Mesenchymal stem cell (in vitro differentiated cells and primary cell): Measurements from ENCODE around the gene CLCN5.

ENCODE experiments used
- DNase-seq: peaks from one replicate; pipeline ENCODE4 v3.0.0-alpha.2; 2013
- H2AFZ ChIP-seq: one replicate; pipeline ENCODE4 v1.6.1; 2013; ENCODE audit warnings: low read depth, mild to moderate bottlenecking, control low read depth, inconsistent platforms, low read length, moderate library complexity
- H2AK5ac ChIP-seq: 2 replicates; pipeline ENCODE4 v1.6.1; 2013; ENCODE audit warnings: low read length, moderate library complexity, mild to moderate bottlenecking, inconsistent platforms; ENCODE audit not compliant: severe bottlenecking
- H2BK120ac ChIP-seq: one replicate; pipeline ENCODE4 v1.6.1; 2013; ENCODE audit warnings: low read depth, mild to moderate bottlenecking, inconsistent platforms, low read length, moderate library complexity
- H2BK12ac ChIP-seq, 2 experiments: one replicate each; pipeline ENCODE4 v1.6.1; 2013; ENCODE audit warnings: inconsistent platforms in 2 of 2, low read length in 2 of 2, mild to moderate bottlenecking in 2 of 2, moderate library complexity in 2 of 2, control low read depth in 1 of 2
- H2BK15ac ChIP-seq: one replicate; pipeline ENCODE4 v1.6.1; 2013; ENCODE audit warnings: mild to moderate bottlenecking, low read depth, inconsistent platforms; ENCODE audit not compliant: poor library complexity, severe bottlenecking
- H2BK5ac ChIP-seq: 2 replicates; pipeline ENCODE4 v1.6.1; 2013; ENCODE audit warnings: low read depth, mild to moderate bottlenecking, low read length, control low read depth, inconsistent platforms; ENCODE audit not compliant: poor library complexity, severe bottlenecking
- H3K14ac ChIP-seq, 2 experiments: one replicate each; pipeline ENCODE4 v1.6.1; 2013; ENCODE audit warnings: inconsistent platforms in 2 of 2, low read length in 2 of 2, control low read depth in 1 of 2, mild to moderate bottlenecking in 1 of 2, moderate library complexity in 1 of 2
- H3K18ac ChIP-seq, 2 experiments: one replicate each; pipeline ENCODE4 v1.6.1; 2013; ENCODE audit warnings: inconsistent platforms in 2 of 2, low read length in 2 of 2, control low read depth in 1 of 2, low read depth in 1 of 2, mild to moderate bottlenecking in 1 of 2
- H3K23ac ChIP-seq, 2 experiments: one replicate each; pipeline ENCODE4 v1.6.1; 2013; ENCODE audit warnings: inconsistent platforms in 2 of 2, low read length in 2 of 2, mild to moderate bottlenecking in 2 of 2, moderate library complexity in 2 of 2, control low read depth in 1 of 2
- H3K27ac ChIP-seq: 2 replicates; pipeline ENCODE4 v1.5.1; 2013; ENCODE audit warnings: mild to moderate bottlenecking, moderate library complexity, low read length, control low read depth, inconsistent platforms; ENCODE audit not compliant: poor library complexity, severe bottlenecking
- H3K27me3 ChIP-seq, 2 experiments: 2 replicates each; pipeline versions ENCODE4 v1.6.1 to v1.7.0; 2013; ENCODE audit warnings: low read length in 2 of 2, mild to moderate bottlenecking in 2 of 2, moderate library complexity in 2 of 2, control low read depth in 1 of 2, inconsistent platforms in 1 of 2; ENCODE audit not compliant: control insufficient read depth in 1 of 2, insufficient read depth in 1 of 2
- H3K36me3 ChIP-seq, 2 experiments: 2 replicates each; pipeline versions ENCODE4 v1.6.1 to v1.7.0; 2013; ENCODE audit warnings: low read length in 2 of 2, control low read depth in 1 of 2, inconsistent platforms in 1 of 2, low read depth in 1 of 2, mild to moderate bottlenecking in 1 of 2; ENCODE audit not compliant: insufficient read depth in 2 of 2, control insufficient read depth in 1 of 2
- H3K4ac ChIP-seq, 2 experiments: one replicate each; pipeline ENCODE4 v1.6.1; 2013; ENCODE audit warnings: inconsistent platforms in 2 of 2, low read length in 2 of 2, mild to moderate bottlenecking in 2 of 2, moderate library complexity in 2 of 2, control low read depth in 1 of 2, low read depth in 1 of 2
- H3K4me1 ChIP-seq: 2 replicates; pipeline ENCODE4 v1.6.1; 2013; ENCODE audit warnings: low read depth, low read length, control low read depth; ENCODE audit not compliant: control insufficient read depth, insufficient read depth
- H3K4me2 ChIP-seq: 2 replicates; pipeline ENCODE4 v1.6.1; 2013; ENCODE audit warnings: low read length, mild to moderate bottlenecking, inconsistent platforms; ENCODE audit not compliant: poor library complexity, severe bottlenecking
- H3K4me3 ChIP-seq, 2 experiments: 2 replicates each; pipeline versions ENCODE4 v1.5.1 to v1.7.0; 2013; ENCODE audit warnings: low read length in 2 of 2, mild to moderate bottlenecking in 2 of 2, control low read depth in 1 of 2, low read depth in 1 of 2; ENCODE audit not compliant: insufficient read depth in 1 of 2
- H3K79me1 ChIP-seq: replicated peaks from 2 replicates; pipeline ENCODE4 v1.6.1; 2013; ENCODE audit warnings: mild to moderate bottlenecking, control low read depth, low read length, inconsistent platforms; ENCODE audit not compliant: poor library complexity, severe bottlenecking
- H3K9ac ChIP-seq: 2 replicates; pipeline ENCODE4 v1.7.0; 2013; ENCODE audit warnings: mild to moderate bottlenecking, low read length, moderate library complexity
- H3K9me3 ChIP-seq: 2 replicates; pipeline ENCODE4 v1.7.0; 2013; ENCODE audit warnings: mild to moderate bottlenecking, low read length; ENCODE audit not compliant: control insufficient read depth
- H4K8ac ChIP-seq: one replicate; pipeline ENCODE4 v1.6.1; 2013; ENCODE audit warnings: inconsistent platforms, mild to moderate bottlenecking, low read length, moderate library complexity
- H4K91ac ChIP-seq: one replicate; pipeline ENCODE4 v1.6.1; 2013; ENCODE audit warnings: mild to moderate bottlenecking, low read length, inconsistent platforms
- WGBS: methylation state at CpG from one replicate; pipeline ENCODE4 v1.1.7; 2013; ENCODE audit warnings: mixed read lengths; 5-methylcytosine and 5-hydroxymethylcytosine counted together

The CLCN5 gene

GRCh38 chrX:49958727-49959485 lies 36.5 kb downstream of the CLCN5 start:
- Histone ChIP-seq H3K4me2 (no peak overlapping the region), H3K14ac (no peak overlapping the region), H3K9me3 (no peaks in the 10 kb centered on the region), H3K4ac (no peak overlapping the region), H3K27ac (no peak overlapping the region), H2BK12ac (no peak overlapping the region), H3K9ac (no peak overlapping the region), H3K79me1 (no peaks in the 10 kb centered on the region), H2BK15ac (no peak overlapping the region), H3K36me3 (no peaks in the 10 kb centered on the region), H2AK5ac (no peak overlapping the region), H3K23ac (no peak overlapping the region), H4K91ac (no peak overlapping the region), H3K4me3 (no peak overlapping the region), H2BK120ac (no peak overlapping the region), H2AFZ (no peak overlapping the region), H3K27me3 (no peaks in the 10 kb centered on the region), H3K4me1 (no peaks in the 10 kb centered on the region), H2BK5ac (no peak overlapping the region), H3K18ac (no peak overlapping the region), H4K8ac (no peak overlapping the region)
- WGBS: 97% methylated on average over 2 of the region's 4 CpGs
- no peak for DNase-seq

DNA sequence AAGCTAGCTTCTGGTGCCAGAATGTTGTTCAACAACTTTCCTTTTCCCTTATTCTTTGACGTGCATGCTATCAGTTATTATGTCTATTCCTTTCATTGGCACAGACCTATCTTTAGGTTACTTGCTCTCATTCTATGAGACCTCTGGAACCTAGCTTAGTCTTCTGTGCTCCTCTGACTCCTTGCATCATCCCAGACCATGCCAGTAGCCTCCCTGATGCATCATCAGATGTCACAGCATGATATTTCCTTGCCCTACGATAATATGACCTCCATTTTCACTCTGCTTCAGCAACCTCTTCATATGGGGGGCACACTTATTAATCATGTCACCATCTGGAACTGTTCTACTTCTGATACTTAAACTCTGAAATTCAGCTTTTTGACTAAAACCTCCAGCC lies 37.2 kb downstream of the CLCN5 start:
- Histone ChIP-seq H3K4me1 (no peaks in the 10 kb centered on the region), H3K36me3 (no peaks in the 10 kb centered on the region), H2BK12ac (no peak overlapping the region), H3K4me3 (no peak overlapping the region), H3K4me2 (no peak overlapping the region), H2BK15ac (no peak overlapping the region), H2BK5ac (no peak overlapping the region), H3K27ac (no peak overlapping the region), H4K91ac (no peak overlapping the region), H3K27me3 (no peaks in the 10 kb centered on the region), H3K4ac (no peak overlapping the region), H3K9me3 (no peaks in the 10 kb centered on the region), H2BK120ac (no peak overlapping the region), H3K14ac (no peak overlapping the region), H2AFZ (no peak overlapping the region), H3K79me1 (no peaks in the 10 kb centered on the region), H3K23ac (no peak overlapping the region), H2AK5ac (no peak overlapping the region), H3K18ac (no peak overlapping the region), H3K9ac (no peak overlapping the region), H4K8ac (no peak overlapping the region)
- no peak for DNase-seq
- WGBS: 96% methylated on average over 2 of the region's 2 CpGs

DNA sequence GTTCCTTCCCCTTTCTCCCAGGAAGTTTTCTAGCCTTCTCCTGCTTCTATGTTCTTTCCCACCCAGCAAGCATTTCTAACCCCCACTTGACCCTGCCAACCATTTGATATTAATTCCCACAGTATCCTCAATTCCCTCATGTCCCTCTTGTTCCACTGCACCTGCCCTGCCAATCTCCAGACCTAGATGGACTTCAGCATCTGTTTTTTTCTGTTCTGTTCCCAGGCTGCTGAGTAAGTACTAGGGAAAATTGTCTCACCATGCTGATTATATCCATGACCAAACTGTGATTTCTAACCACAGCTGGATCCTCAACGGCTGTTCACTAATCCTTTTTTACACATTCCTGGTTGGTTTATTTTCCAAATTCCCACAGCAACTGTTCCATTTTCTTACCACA lies 37.7 kb downstream of the CLCN5 start:
- no peaks in the 10 kb centered on the region for H3K79me1 ChIP-seq
- H3K14ac ChIP-seq: no peak overlapping the region
- DNase-seq: no peak
- no peak overlapping the region for H4K8ac ChIP-seq
- WGBS: 40% methylated on average over 1 of the region's 1 CpG
- H3K4ac ChIP-seq: no peak overlapping the region
- no peak overlapping the region for H2BK12ac ChIP-seq
- no peak overlapping the region for H2AFZ ChIP-seq
- no peaks in the 10 kb centered on the region for H3K36me3 ChIP-seq
- no peak overlapping the region for H3K4me2 ChIP-seq
- no peak overlapping the region for H2AK5ac ChIP-seq
- H3K4me1 ChIP-seq: no peaks in the 10 kb centered on the region
- no peak overlapping the region for H3K4me3 ChIP-seq
- H3K27me3 ChIP-seq: no peaks in the 10 kb centered on the region
- H3K23ac ChIP-seq: no peak overlapping the region
- H3K9ac ChIP-seq: no peak overlapping the region
- H2BK15ac ChIP-seq: no peak overlapping the region
- no peak overlapping the region for H3K27ac ChIP-seq
- H4K91ac ChIP-seq: no peak overlapping the region
- no peak overlapping the region for H3K18ac ChIP-seq
- no peaks in the 10 kb centered on the region for H3K9me3 ChIP-seq
- H2BK5ac ChIP-seq: no peak overlapping the region
- H2BK120ac ChIP-seq: no peak overlapping the region

- no peak for DNase-seq
- no peaks in the 10 kb centered on the region for H3K27me3 ChIP-seq
- H3K9ac ChIP-seq: no peak overlapping the region
- H2AK5ac ChIP-seq: no peak overlapping the region
- H4K8ac ChIP-seq: no peak overlapping the region
- no peaks in the 10 kb centered on the region for H3K36me3 ChIP-seq
- H3K4me2 ChIP-seq: no peak overlapping the region
- H2AFZ ChIP-seq: no peak overlapping the region
- no peak overlapping the region for H3K14ac ChIP-seq
- H4K91ac ChIP-seq: no peak overlapping the region
- H2BK12ac ChIP-seq: no peak overlapping the region
- H2BK120ac ChIP-seq: no peak overlapping the region
- peaks cover 2% of the 10 kb centered on the region for H3K79me1 ChIP-seq
- no peak overlapping the region for H3K23ac ChIP-seq
- H3K18ac ChIP-seq: no peak overlapping the region
- no peak overlapping the region for H2BK15ac ChIP-seq
- no peaks in the 10 kb centered on the region for H3K9me3 ChIP-seq
- H3K4me3 ChIP-seq: no peak overlapping the region
- H3K4me1 ChIP-seq: no peaks in the 10 kb centered on the region
- no CpG with 5 or more reads among the region's 2 CpGs for WGBS
- H2BK5ac ChIP-seq: no peak overlapping the region
- no peak overlapping the region for H3K27ac ChIP-seq
- no peak overlapping the region for H3K4ac ChIP-seq
Observed at GRCh38 chrX:49970674-49971073, 48.3 kb downstream of the CLCN5 start.
